ENCODE measurements around the gene MCRS1. TPM values are rescaled to one million over a fixed set of nuclear protein-coding genes. Genes with fewer than 3 reads are reported as not detected.

Gene MCRS1
- total RNA-seq, 1 experiment from 2014 or later: 86.8 TPM

DNA sequence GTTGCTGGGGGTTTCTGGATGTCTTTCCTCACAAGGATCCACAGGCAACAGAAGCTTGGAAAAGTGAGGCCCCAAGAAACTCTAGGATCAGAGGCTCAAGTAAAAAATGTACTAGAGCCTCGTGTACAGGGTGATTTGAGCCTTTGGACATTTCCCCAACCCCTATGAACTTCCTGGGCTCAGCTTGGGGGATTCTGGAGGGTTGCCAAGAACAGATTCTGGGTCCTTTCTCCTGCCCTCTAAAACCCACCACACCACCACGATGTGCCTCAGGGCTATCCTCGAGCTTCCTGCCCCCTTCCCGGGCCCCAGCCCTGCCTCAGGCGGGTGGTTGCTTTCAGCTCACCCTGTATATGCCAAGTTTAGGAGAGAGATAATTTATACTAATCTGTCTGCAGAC is 36.9 kb upstream of the MCRS1 start:
- Histone ChIP-seq H3K4me3 (ENCODE audit: low read length) (no peak overlapping the region), H3K9me3 (ENCODE audit: low read length) (no peaks in the 10 kb centered on the region), H3K4me2 (ENCODE audit: low read length) (no peak overlapping the region), H3K27ac (ENCODE audit: low read length) (no peak overlapping the region), H3K9ac (ENCODE audit: low read length) (no peak overlapping the region), H2AFZ (ENCODE audit: low read length) (no peak overlapping the region), H3K9me2 (replicated peaks; ENCODE audit: low read length) (no peaks in the 10 kb centered on the region), H3K79me2 (ENCODE audit: low read length) (no peaks in the 10 kb centered on the region), H3K27me3 (ENCODE audit: low read length) (no peaks in the 10 kb centered on the region), H3F3A (ENCODE audit: low read length, unreplicated experiment) (no peaks in the 10 kb centered on the region), H3K4me1 (ENCODE audit: insufficient read depth, low read length) (no peaks in the 10 kb centered on the region), H4K20me1 (ENCODE audit: low read length) (no peaks in the 10 kb centered on the region; the same call in 1 of the 2 replicates), H3K36me3 (ENCODE audit: low read depth, low read length) (no peaks in the 10 kb centered on the region)
- ChIA-PET CTCF (no interaction called here), POLR2A (ENCODE audit: unreplicated experiment) (no interaction called here)
- no peak for DNase-seq
- ATAC-seq: no peak
- BruUV-seq (replicated peaks): no TSS peak
- TF ChIP-seq, protein P1, sequence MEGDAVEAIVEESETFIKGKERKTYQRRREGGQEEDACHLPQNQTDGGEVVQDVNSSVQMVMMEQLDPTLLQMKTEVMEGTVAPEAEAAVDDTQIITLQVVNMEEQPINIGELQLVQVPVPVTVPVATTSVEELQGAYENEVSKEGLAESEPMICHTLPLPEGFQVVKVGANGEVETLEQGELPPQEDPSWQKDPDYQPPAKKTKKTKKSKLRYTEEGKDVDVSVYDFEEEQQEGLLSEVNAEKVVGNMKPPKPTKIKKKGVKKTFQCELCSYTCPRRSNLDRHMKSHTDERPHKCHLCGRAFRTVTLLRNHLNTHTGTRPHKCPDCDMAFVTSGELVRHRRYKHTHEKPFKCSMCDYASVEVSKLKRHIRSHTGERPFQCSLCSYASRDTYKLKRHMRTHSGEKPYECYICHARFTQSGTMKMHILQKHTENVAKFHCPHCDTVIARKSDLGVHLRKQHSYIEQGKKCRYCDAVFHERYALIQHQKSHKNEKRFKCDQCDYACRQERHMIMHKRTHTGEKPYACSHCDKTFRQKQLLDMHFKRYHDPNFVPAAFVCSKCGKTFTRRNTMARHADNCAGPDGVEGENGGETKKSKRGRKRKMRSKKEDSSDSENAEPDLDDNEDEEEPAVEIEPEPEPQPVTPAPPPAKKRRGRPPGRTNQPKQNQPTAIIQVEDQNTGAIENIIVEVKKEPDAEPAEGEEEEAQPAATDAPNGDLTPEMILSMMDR (conservative IDR thresholded peaks at IDR 0.05; ENCODE audit: low read depth, low read length): no peak
- TF ChIP-seq EZH2phosphoT487 (IDR thresholded peaks at IDR 0.05; ENCODE audit: borderline replicate concordance, low read length) (no peak), EZH2 (IDR thresholded peaks at IDR 0.05; ENCODE audit: low read length, unreplicated experiment) (no peak)
- intact Hi-C loops (cut with micrococcal nuclease): no loop called here

DNA sequence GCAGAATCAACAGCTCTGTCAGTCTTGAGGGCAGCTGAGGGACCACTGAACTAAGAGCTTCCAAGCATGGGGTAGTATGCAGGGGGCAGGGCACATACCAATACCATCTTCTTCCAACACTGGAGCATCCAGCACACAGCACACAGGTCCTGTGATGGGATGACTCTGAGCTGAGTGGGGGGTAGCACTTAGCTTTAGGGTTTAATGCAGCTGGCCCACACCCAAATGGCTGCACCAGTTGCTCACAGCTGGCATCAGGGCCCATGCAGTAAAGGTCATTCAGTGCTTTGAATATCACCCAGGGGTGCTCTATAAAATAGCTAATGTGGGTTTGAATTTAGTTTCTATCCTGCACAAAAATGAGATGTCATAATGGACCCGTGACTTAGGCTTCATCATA is 35.8 kb upstream of the MCRS1 start:
- H3F3A ChIP-seq (ENCODE audit: low read length, unreplicated experiment): no peaks in the 10 kb centered on the region

DNA sequence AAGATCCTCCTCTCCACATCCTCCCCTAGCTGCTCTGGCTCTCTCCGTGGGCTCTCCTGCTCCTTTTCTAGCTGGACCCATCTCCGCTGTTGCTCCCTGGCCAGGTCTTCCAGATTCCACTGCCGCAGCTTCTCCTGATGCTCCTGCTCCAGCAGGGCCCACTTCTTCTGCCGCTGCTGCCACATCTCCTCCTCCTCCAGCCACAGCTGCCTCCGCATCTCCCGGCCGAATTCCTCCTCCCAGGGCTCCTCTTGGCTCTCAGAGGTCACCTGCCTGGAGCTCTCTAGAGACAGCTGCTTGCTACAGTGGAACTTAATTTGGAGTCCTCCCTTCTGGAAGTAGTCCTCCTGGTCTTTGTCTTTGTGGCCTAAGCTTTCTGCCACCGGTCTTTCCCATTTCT is 32.0 kb upstream of the MCRS1 start:
- Histone ChIP-seq H3K9me2 (replicated peaks; ENCODE audit: low read length) (no peaks in the 10 kb centered on the region), H3K4me3 (ENCODE audit: low read length) (no peak overlapping the region), H3K36me3 (ENCODE audit: low read depth, low read length) (no peaks in the 10 kb centered on the region), H3K9ac (ENCODE audit: low read length) (no peak overlapping the region), H3K27me3 (ENCODE audit: low read length) (no peaks in the 10 kb centered on the region), H3K4me1 (ENCODE audit: insufficient read depth, low read length) (no peaks in the 10 kb centered on the region), H3K9me3 (ENCODE audit: low read length) (no peaks in the 10 kb centered on the region), H4K20me1 (ENCODE audit: low read length) (no peaks in the 10 kb centered on the region; the same call in 1 of the 2 replicates), H2AFZ (ENCODE audit: low read length) (no peak overlapping the region), H3K79me2 (ENCODE audit: low read length) (no peaks in the 10 kb centered on the region), H3F3A (ENCODE audit: low read length, unreplicated experiment) (no peaks in the 10 kb centered on the region), H3K4me2 (ENCODE audit: low read length) (no peak overlapping the region), H3K27ac (ENCODE audit: low read length) (no peak overlapping the region)
- no TSS peak for BruUV-seq (replicated peaks)
- ATAC-seq (no peak), DNase-seq (no peak)
- intact Hi-C loops (cut with micrococcal nuclease): no loop called here
- ChIA-PET POLR2A (ENCODE audit: unreplicated experiment) (no interaction called here), CTCF (no interaction called here)
- no peak for TF ChIP-seq EZH2 (IDR thresholded peaks at IDR 0.05; ENCODE audit: low read length, unreplicated experiment)
- TF ChIP-seq, protein P1 (conservative IDR thresholded peaks at IDR 0.05; ENCODE audit: low read depth, low read length): no peak
- no peak for TF ChIP-seq EZH2phosphoT487 (IDR thresholded peaks at IDR 0.05; ENCODE audit: borderline replicate concordance, low read length)

More for the DNA sequence above, 35.8 kb upstream of the MCRS1 start:
- intact Hi-C loops (cut with micrococcal nuclease): no loop called here
- Histone ChIP-seq H3K9ac (ENCODE audit: low read length) (no peak overlapping the region), H3K9me3 (ENCODE audit: low read length) (no peaks in the 10 kb centered on the region), H3K27ac (ENCODE audit: low read length) (no peak overlapping the region), H2AFZ (ENCODE audit: low read length) (no peak overlapping the region), H3K36me3 (ENCODE audit: low read depth, low read length) (no peaks in the 10 kb centered on the region), H3K79me2 (ENCODE audit: low read length) (no peaks in the 10 kb centered on the region), H3K4me2 (ENCODE audit: low read length) (no peak overlapping the region), H4K20me1 (ENCODE audit: low read length) (no peaks in the 10 kb centered on the region; the same call in 1 of the 2 replicates), H3K4me1 (ENCODE audit: insufficient read depth, low read length) (no peaks in the 10 kb centered on the region), H3K4me3 (ENCODE audit: low read length) (no peak overlapping the region), H3K27me3 (ENCODE audit: low read length) (no peaks in the 10 kb centered on the region), H3K9me2 (replicated peaks; ENCODE audit: low read length) (no peaks in the 10 kb centered on the region)
- no peak for DNase-seq
- no TSS peak for BruUV-seq (replicated peaks)
- TF ChIP-seq, protein P1 (conservative IDR thresholded peaks at IDR 0.05; ENCODE audit: low read depth, low read length): no peak
- TF ChIP-seq EZH2 (IDR thresholded peaks at IDR 0.05; ENCODE audit: low read length, unreplicated experiment): no peak
- no peak for TF ChIP-seq EZH2phosphoT487 (IDR thresholded peaks at IDR 0.05; ENCODE audit: borderline replicate concordance, low read length)
- CTCF ChIA-PET: no interaction called here
- POLR2A ChIA-PET (ENCODE audit: unreplicated experiment): no interaction called here
- no peak for ATAC-seq

All from PC-3 (cell line).